Thyroid gland (tissue), 4 donors: Measurements from ENCODE around the gene DIP2C. TPM values are rescaled to one million over a fixed set of nuclear protein-coding genes. Genes with fewer than 3 reads are reported as not detected.

Experiments
- DNase-seq, 2 donors: peaks; one replicate each; pipeline ENCODE4 v3.0.0-alpha.2; 2019
- H3K27ac ChIP-seq, 3 donors: fragments of 200-600 bp; sonication (generic); 1 replicate in 2 of 3; 2 replicates in 1 of 3; pipeline ENCODE4 v1.5.1; 2016 to 2019; ENCODE audit warnings: mild to moderate bottlenecking in 1 of 3, moderate library complexity in 1 of 3
- H3K27me3 ChIP-seq: fragments of 200-600 bp; sonication (generic); one replicate; pipeline ENCODE4 v1.5.1; 2019
- H3K36me3 ChIP-seq, 2 donors: fragments of 200-600 bp; sonication (generic); one replicate each; pipeline ENCODE4 v1.5.1; 2016 to 2019
- H3K4me1 ChIP-seq, 2 donors: fragments of 200-600 bp; sonication (generic); one replicate each; pipeline ENCODE4 v1.5.1; 2017 to 2019
- H3K4me3 ChIP-seq, 3 donors: fragments of 200-600 bp; sonication (generic); replicated peaks in 1 of 3; 1 replicate in 2 of 3; 2 replicates in 1 of 3; pipeline ENCODE4 v1.5.1; 2016; ENCODE audit warnings: mild to moderate bottlenecking in 1 of 3
- H3K9me3 ChIP-seq: fragments of 200-600 bp; sonication (generic); one replicate; pipeline ENCODE4 v1.5.1; 2017
- CTCF ChIP-seq, 6 experiments: fragments of 200-600 bp in 3 of 6; fragments of 450-650 bp in 3 of 6; sonication (generic) in 3 of 6; IDR thresholded peaks; one replicate each; pipeline ENCODE4 v1.5.1; 2016 to 2019; ENCODE audit warnings: antibody characterized with exemption in 6 of 6, mild to moderate bottlenecking in 2 of 6, inconsistent platforms in 1 of 6, moderate library complexity in 1 of 6
- POLR2A ChIP-seq, 2 donors: fragments of 450-650 bp; IDR thresholded peaks; one replicate each; pipeline ENCODE4 v1.6.1; 2017; ENCODE audit warnings: antibody characterized with exemption in 2 of 2, mild to moderate bottlenecking in 2 of 2, moderate library complexity in 1 of 2
- WGBS, 2 donors: methylation state at CpG; one replicate each; pipeline ENCODE4 v1.1.5; 2017; 5-methylcytosine and 5-hydroxymethylcytosine counted together
- intact Hi-C: fragments of 100-400 bp; cut with DNase I; formaldehyde crosslinking; loops from one replicate; pipeline ENCODE4 v1.15.1; 2023
- total RNA-seq, 4 donors: library from RNA; depleted of rRNA; stranded (reverse); fragments of >200 nt; gene quantifications; one replicate each; pipeline ENCODE4 v1.2.3, GENCODE V29; 2016

The DIP2C gene
- total RNA-seq, 4 donors from 2014 or later: 11.4 to 14.6 (median 12.3) TPM

GRCh38 chr10:497898-498451, 191.5 kb downstream of the DIP2C start:
- Histone ChIP-seq H3K4me1 (peaks cover 0 to 3% of the 10 kb centered on the region in 2 donors), H3K4me3 (no peak overlapping the region), H3K36me3 (no peaks in the 10 kb centered on the region), H3K9me3 (no peaks in the 10 kb centered on the region), H3K27me3 (no peaks in the 10 kb centered on the region), H3K27ac (no peak overlapping the region)
- TF ChIP-seq POLR2A (IDR thresholded peaks at IDR 0.05) (no peak), CTCF (IDR thresholded peaks at IDR 0.05) (no peak)
- peak; percentile 37 to 48 for DNase-seq
- intact Hi-C loops: no loop called here
- WGBS, 2 donors: 80 to 85% methylated on average over 4 to 6 of the region's 6 CpGs

GRCh38 chr10:497289-497688, 192.2 kb downstream of the DIP2C start:
- H3K27me3 ChIP-seq: no peaks in the 10 kb centered on the region
- TF ChIP-seq POLR2A (IDR thresholded peaks at IDR 0.05) (no peak), CTCF (IDR thresholded peaks at IDR 0.05) (no peak)
- H3K27ac ChIP-seq: no peak overlapping the region
- H3K9me3 ChIP-seq: no peaks in the 10 kb centered on the region
- H3K4me1 ChIP-seq: peaks cover 0 to 3% of the 10 kb centered on the region in 2 donors
- H3K4me3 ChIP-seq: no peak overlapping the region
- intact Hi-C loops: no loop called here
- no peaks in the 10 kb centered on the region for H3K36me3 ChIP-seq
- WGBS, 2 donors: 91 to 93% methylated on average over 10 of the region's 10 CpGs
- DNase-seq: no peak

GRCh38 chr10:494556-494955, 194.9 kb downstream of the DIP2C start:
- H3K27me3 ChIP-seq: no peaks in the 10 kb centered on the region
- no peaks in the 10 kb centered on the region for H3K9me3 ChIP-seq
- H3K27ac ChIP-seq: no peak overlapping the region
- TF ChIP-seq CTCF (IDR thresholded peaks at IDR 0.05) (no peak), POLR2A (IDR thresholded peaks at IDR 0.05) (no peak)
- peaks cover 0 to 3% of the 10 kb centered on the region in 2 donors for H3K4me1 ChIP-seq
- no peak for DNase-seq
- no peak overlapping the region for H3K4me3 ChIP-seq
- H3K36me3 ChIP-seq: no peaks in the 10 kb centered on the region
- WGBS, 2 donors: 83 to 87% methylated on average over 3 of the region's 3 CpGs
- intact Hi-C loops: no loop called here

- no peaks in the 10 kb centered on the region for H3K36me3 ChIP-seq
- H3K9me3 ChIP-seq: no peaks in the 10 kb centered on the region
- H3K27ac ChIP-seq: no peak overlapping the region
- no peaks in the 10 kb centered on the region for H3K27me3 ChIP-seq
- H3K4me1 ChIP-seq: peaks cover 0 to 3% of the 10 kb centered on the region in 2 donors
- intact Hi-C loops: no loop called here
- 85 to 88% methylated on average over 3 to 5 of the region's 5 CpGs for WGBS, 2 donors
- TF ChIP-seq POLR2A (IDR thresholded peaks at IDR 0.05) (no peak), CTCF (IDR thresholded peaks at IDR 0.05) (no peak)
- DNase-seq: no peak
- no peak overlapping the region for H3K4me3 ChIP-seq
Measured at GRCh38 chr10:494149-494542, 195.3 kb downstream of the DIP2C start.

GRCh38 chr10:493391-494148, 195.9 kb downstream of the DIP2C start:
- intact Hi-C loops: no loop called here
- Histone ChIP-seq H3K9me3 (no peaks in the 10 kb centered on the region), H3K4me1 (peaks cover 0 to 4% of the 10 kb centered on the region in 2 donors), H3K27me3 (no peaks in the 10 kb centered on the region), H3K4me3 (no peak overlapping the region), H3K36me3 (no peaks in the 10 kb centered on the region), H3K27ac (no peak overlapping the region)
- TF ChIP-seq CTCF (IDR thresholded peaks at IDR 0.05): no peak
- TF ChIP-seq POLR2A (IDR thresholded peaks at IDR 0.05): no peak
- no peak for DNase-seq
- 87 to 92% methylated on average over 21 of the region's 21 CpGs for WGBS, 2 donors
